KG1 (cell line): ENCODE data around the gene MICAL1.
"Not testable (repeated sequence)": the region's sequence is repeated elsewhere in the genome, so short reads cannot be mapped to it uniquely, and the experiment has no call there.

ENCODE experiments used
- DNase-seq: peaks from one replicate; lab custom pipeline; 2025; lab: John Stamatoyannopoulos, UW

The MICAL1 gene

GRCh38 chr6:109475625-109476024, 20.1 kb upstream of the MICAL1 start:
- no peak for DNase-seq

- no peak for DNase-seq
These were observed 19.4 kb upstream of the MICAL1 start for GRCh38 chr6:109474995-109475394.

DNA sequence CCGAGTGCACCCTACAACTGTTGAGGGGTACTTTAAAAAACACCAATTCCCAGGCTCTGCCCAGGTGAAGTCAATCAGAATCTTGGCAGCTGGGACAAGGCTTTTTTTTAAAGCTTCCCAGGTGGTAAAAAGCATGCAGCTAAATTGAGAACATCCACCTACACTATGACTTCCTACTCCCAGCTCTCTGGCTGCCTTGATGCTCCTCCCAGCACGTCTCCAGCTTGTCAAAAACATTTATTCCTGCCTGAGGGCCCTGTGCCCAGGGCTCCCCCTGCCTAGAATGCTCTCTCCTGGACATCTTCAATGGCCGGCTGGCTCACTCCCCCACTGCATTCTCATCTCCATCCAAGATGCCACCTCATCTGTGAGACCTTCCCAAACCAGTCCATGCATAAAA, 17.5 kb upstream of the MICAL1 start:
- DNase-seq: no peak

- DNase-seq: no peak
These were observed 16.8 kb upstream of the MICAL1 start for GRCh38 chr6:109472132-109472995.

- DNase-seq: no peak
These were observed 15.7 kb upstream of the MICAL1 start for GRCh38 chr6:109471105-109471810.

DNA sequence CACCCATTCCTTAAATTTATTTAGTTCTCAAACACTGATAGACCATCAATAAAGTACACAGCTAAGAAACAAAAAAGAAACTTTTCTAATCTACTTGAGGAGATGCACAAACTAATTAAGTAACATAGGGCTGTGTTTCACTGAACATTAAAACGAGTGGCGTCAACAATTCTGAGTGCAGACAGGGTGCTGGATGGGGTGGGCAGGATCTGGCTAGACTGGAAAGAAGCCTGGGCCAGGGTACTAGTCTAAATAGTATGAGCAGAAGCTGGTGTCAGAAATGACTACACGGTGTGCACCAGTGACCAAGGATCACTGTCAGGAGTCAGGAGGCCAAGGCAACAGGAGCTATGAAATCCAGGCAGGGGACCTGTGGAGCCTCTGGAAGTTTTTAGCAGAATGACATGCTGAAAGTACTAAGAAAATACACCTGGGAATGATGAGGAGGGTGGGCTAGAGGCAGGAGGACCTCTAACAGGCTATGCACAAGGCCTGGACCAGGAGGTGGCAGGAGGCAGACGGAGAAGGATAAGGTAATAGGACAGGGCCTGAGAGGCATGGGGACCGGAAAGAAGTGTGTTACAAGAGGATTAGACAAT, 14.1 kb upstream of the MICAL1 start:
- DNase-seq: no peak

DNA sequence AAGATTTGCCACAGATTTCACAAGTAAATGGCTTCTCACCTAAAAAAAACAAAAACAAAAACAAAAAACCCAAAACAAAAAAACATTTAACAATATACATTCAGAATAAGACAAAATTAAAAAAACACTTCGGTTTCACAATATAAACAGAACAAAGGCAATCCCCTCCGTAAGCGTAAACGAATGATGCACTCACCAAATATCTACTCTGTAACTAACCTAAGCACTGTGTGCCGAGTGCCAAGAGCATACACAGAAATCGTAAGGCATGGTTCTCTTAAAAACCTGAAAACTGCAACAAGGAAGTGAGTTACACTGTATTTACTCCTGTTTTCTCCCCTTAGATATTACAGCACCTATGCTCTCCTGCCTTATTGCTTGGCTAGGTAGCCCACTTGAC, 12.1 kb upstream of the MICAL1 start:
- no peak for DNase-seq

DNA sequence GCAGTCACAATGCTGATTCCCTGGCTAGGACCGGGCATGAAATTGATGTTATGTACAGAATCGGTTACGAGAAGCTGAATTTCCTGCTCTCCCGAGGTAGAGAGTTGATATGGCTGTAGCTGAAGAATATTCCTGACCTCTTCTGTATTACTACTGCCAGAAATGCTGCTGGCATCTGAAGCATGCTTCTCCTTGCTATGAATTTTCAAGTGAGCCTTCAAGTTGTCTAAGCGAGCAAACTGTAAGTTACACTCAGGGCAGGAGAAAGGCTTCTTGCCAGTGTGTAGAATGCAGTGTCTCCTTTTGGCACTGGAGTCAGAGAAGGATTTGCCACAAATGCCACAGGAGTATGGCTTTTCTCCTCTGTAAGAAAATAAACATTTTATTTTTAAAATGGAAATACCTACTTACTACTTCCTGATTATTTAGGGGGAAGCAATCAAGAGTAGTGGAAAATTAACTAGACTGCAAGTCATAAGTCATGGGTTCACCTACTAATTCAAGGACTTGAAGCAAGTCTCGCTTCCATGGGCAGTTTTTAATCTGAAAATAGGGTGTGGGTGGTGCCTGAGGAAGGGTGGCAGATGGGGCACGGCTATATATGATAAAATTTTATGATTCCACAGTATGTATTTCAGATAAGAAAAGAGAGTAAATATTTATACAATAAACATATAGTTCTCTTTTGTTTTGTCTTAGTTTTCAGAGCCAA, 10.8 kb upstream of the MICAL1 start:
- no peak for DNase-seq

- DNase-seq: no peak
These were observed 10.2 kb upstream of the MICAL1 start for GRCh38 chr6:109465772-109466171.

- no peak for DNase-seq
These were observed 6.4 kb upstream of the MICAL1 start for GRCh38 chr6:109461733-109462526.

- DNase-seq: not testable (repeated sequence)
These were observed 5.6 kb upstream of the MICAL1 start for GRCh38 chr6:109461205-109461604.

DNA sequence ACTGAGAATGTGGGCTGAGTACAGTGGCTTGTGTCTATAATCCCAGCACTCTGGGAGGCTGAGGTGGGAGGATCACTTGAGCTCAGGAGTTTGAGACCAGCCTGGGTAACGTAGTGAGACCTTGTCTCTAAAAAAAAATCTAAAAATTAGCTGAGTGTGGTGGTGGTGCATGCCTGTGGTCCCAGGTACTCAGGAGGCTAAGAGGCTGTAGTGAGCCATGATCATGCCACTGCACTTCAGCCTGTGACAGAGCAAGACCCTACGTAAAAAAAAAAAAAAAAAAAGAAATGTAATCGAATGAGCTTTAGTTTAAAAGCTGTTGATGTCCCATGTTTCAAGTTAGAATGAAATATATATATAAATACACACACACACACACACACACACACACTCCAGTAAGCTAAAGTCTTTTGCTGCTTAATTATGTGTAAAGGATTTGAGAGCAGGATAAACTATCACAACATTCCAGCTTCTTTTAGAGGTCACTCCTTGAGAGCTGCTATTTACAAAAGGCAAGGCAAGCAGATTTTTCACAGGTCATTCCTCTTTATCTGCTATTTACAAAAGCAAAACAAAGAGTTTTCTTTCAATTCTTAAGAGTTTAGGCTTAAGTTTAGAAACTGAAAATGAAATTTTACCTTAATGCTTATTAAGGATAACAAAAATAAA, 4.7 kb upstream of the MICAL1 start:
- DNase-seq: no peak

- no peak for DNase-seq
These were observed 3.4 kb upstream of the MICAL1 start for GRCh38 chr6:109458774-109459531.

- DNase-seq: no peak
These were observed 2.0 kb upstream of the MICAL1 start for GRCh38 chr6:109457562-109457996.

DNA sequence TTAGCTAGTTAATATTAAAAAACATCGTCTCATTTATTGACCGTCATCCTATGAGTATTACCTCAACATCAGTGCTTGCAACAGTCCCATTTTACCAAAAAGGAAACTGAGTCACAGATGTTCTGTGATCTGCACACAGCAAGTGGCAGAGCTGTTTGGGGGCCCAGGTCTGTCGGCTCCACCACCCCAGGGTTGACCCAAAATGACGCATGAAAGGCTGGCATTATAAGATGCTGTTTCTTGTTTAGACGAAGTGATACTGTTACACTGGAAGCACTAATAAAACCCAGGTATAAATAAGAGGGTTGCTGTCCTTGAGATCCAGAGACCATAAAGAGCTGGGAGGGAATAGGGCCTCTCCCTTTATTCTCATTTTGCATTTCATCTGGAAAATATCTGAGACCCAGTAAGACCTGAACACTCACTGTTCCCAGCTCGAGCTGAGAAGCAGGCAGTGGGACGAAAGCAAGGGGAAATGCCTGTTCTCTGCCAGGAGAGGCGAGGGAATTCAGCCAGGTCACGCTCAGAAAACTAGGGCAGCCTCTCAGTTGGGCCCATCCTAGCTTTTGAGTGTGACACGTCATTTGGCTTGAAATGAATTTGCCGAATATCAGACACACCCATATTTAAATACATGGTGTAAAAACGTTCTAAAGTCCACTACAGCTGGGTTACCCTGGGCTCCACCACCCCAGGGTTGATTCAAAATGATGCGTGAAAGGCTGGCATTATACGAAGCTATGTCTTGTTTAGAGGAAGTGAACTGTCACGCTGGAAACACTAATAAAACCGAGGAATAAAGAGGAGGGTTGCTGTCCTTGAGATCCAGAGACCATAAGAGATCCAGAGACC, 1.4 kb upstream of the MICAL1 start:
- DNase-seq: no peak

DNA sequence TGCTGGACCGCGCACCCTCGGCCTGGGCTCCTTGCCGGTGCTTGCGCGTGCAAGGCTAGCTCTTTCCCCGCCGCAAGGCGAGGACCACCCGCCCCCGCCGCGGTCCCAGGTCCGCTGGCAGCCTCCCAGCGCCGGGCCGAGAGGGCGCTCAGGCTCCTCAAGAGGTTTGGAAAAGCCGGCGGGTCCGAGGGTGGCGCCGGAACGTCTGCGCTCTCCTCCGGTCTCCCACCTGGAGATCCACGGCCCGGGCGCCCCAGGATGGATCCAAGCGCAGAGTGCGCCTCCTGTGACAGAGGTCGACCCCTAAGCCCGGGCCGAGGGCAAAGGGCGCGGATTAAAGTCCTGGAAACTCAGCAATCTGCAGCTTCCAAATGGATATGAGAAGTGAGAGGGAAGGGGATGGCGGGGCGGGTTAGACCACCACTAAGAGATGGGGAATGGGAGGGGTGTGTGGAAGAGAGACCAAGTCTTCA, 575 bp upstream of the MICAL1 start:
- DNase-seq: no peak

GRCh38 chr6:109454496-109455436, 806 bp downstream of the MICAL1 start:
- DNase-seq: peak; percentile 76
